ENCODE results near the gene CYGB.
"Not testable (repeated sequence)": the region's sequence is repeated elsewhere in the genome, so short reads cannot be mapped to it uniquely, and the experiment has no call there.

Gene CYGB

GRCh38 chr17:76539631-76540271 is 2.2 kb upstream of the CYGB start, which contains the start of gene PRCD:
PRCD (plus strand) TSS chr17:76540044; CDS start chr17:76540142, 98 bp downstream.
- Mint-ChIP-seq H3K27me3 (ENCODE audit: low read depth) (peaks cover 70% of the 10 kb centered on the region), H3K9me3 (no peaks in the 10 kb centered on the region), H3K36me3 (ENCODE audit: low read depth) (no peaks in the 10 kb centered on the region), H3K27ac (no peak within 1 kb of the TSS), H3K4me1 (ENCODE audit: low read depth) (peaks cover 1% of the 10 kb centered on the region), H3K4me3 (no peak within 1 kb of the TSS)

- Mint-ChIP-seq H3K27ac (no peak overlapping the region), H3K36me3 (ENCODE audit: low read depth) (no peaks in the 10 kb centered on the region), H3K9me3 (no peaks in the 10 kb centered on the region), H3K27me3 (ENCODE audit: low read depth) (peaks cover 71% of the 10 kb centered on the region), H3K4me3 (no peak overlapping the region), H3K4me1 (ENCODE audit: low read depth) (peaks cover 1% of the 10 kb centered on the region)
Observed at GRCh38 chr17:76538941-76539570, 1.5 kb upstream of the CYGB start.

- Mint-ChIP-seq H3K27ac (no peak overlapping the region), H3K4me3 (no peak overlapping the region), H3K9me3 (no peaks in the 10 kb centered on the region), H3K4me1 (ENCODE audit: low read depth) (peaks cover 1% of the 10 kb centered on the region), H3K36me3 (ENCODE audit: low read depth) (no peaks in the 10 kb centered on the region), H3K27me3 (ENCODE audit: low read depth) (peaks cover 67% of the 10 kb centered on the region)
Observed at GRCh38 chr17:76538281-76538931, 897 bp upstream of the CYGB start.

GRCh38 chr17:76537288-76537577 is 276 bp downstream of the CYGB start:
- no peaks in the 10 kb centered on the region for H3K36me3 Mint-ChIP-seq (ENCODE audit: low read depth)
- H3K9me3 Mint-ChIP-seq = no peaks in the 10 kb centered on the region
- H3K27me3 Mint-ChIP-seq (ENCODE audit: low read depth) = peaks cover 66% of the 10 kb centered on the region
- H3K4me1 Mint-ChIP-seq (ENCODE audit: low read depth) = peaks cover 1% of the 10 kb centered on the region
- no peak overlapping the region for H3K4me3 Mint-ChIP-seq
- H3K27ac Mint-ChIP-seq = no peak overlapping the region

GRCh38 chr17:76536511-76537287 is 810 bp downstream of the CYGB start:
- Mint-ChIP-seq H3K4me3 (no peak overlapping the region), H3K9me3 (no peaks in the 10 kb centered on the region), H3K4me1 (ENCODE audit: low read depth) (peaks cover 4% of the 10 kb centered on the region), H3K36me3 (ENCODE audit: low read depth) (no peaks in the 10 kb centered on the region), H3K27ac (no peak overlapping the region), H3K27me3 (ENCODE audit: low read depth) (peaks cover 66% of the 10 kb centered on the region)

GRCh38 chr17:76535788-76536510 is 1.6 kb downstream of the CYGB start:
- Mint-ChIP-seq H3K36me3 (ENCODE audit: low read depth) (no peaks in the 10 kb centered on the region), H3K27me3 (ENCODE audit: low read depth) (peaks cover 61% of the 10 kb centered on the region), H3K27ac (no peak overlapping the region), H3K4me3 (no peak overlapping the region), H3K9me3 (no peaks in the 10 kb centered on the region), H3K4me1 (ENCODE audit: low read depth) (peaks cover 4% of the 10 kb centered on the region)

GRCh38 chr17:76534831-76535732 is 2.4 kb downstream of the CYGB start:
- Mint-ChIP-seq H3K27me3 (ENCODE audit: low read depth) (peaks cover 53% of the 10 kb centered on the region), H3K27ac (no peak overlapping the region), H3K4me1 (ENCODE audit: low read depth) (peaks cover 2% of the 10 kb centered on the region), H3K36me3 (ENCODE audit: low read depth) (no peaks in the 10 kb centered on the region), H3K4me3 (no peak overlapping the region), H3K9me3 (no peaks in the 10 kb centered on the region)

GRCh38 chr17:76533640-76534359 is 3.7 kb downstream of the CYGB start:
- not testable (repeated sequence) for H3K4me1 Mint-ChIP-seq (ENCODE audit: low read depth); H3K9me3 Mint-ChIP-seq; H3K27ac Mint-ChIP-seq; H3K4me3 Mint-ChIP-seq; H3K36me3 Mint-ChIP-seq (ENCODE audit: low read depth)
- H3K27me3 Mint-ChIP-seq (ENCODE audit: low read depth) = peaks cover 43% of the 10 kb centered on the region

GRCh38 chr17:76532072-76532651 is 5.3 kb downstream of the CYGB start:
- Mint-ChIP-seq H3K36me3 (ENCODE audit: low read depth) (no peaks in the 10 kb centered on the region), H3K27ac (peak overlapping the region; percentile 34), H3K27me3 (ENCODE audit: low read depth) (peaks cover 43% of the 10 kb centered on the region), H3K4me1 (ENCODE audit: low read depth) (peaks cover 7% of the 10 kb centered on the region), H3K9me3 (no peaks in the 10 kb centered on the region), H3K4me3 (no peak overlapping the region)

GRCh38 chr17:76531486-76532038 is 5.9 kb downstream of the CYGB start:
- Mint-ChIP-seq H3K36me3 (ENCODE audit: low read depth) (no peaks in the 10 kb centered on the region), H3K27me3 (ENCODE audit: low read depth) (peaks cover 39% of the 10 kb centered on the region), H3K4me1 (ENCODE audit: low read depth) (peaks cover 7% of the 10 kb centered on the region), H3K4me3 (no peak overlapping the region), H3K9me3 (no peaks in the 10 kb centered on the region), H3K27ac (peak overlapping the region; percentile 34)

GRCh38 chr17:76530811-76531485 is 6.6 kb downstream of the CYGB start:
- Mint-ChIP-seq H3K27ac (no peak overlapping the region), H3K4me1 (ENCODE audit: low read depth) (peaks cover 7% of the 10 kb centered on the region), H3K4me3 (no peak overlapping the region), H3K9me3 (no peaks in the 10 kb centered on the region), H3K36me3 (ENCODE audit: low read depth) (no peaks in the 10 kb centered on the region), H3K27me3 (ENCODE audit: low read depth) (peaks cover 33% of the 10 kb centered on the region)

- Mint-ChIP-seq H3K9me3 (no peaks in the 10 kb centered on the region), H3K4me3 (no peak overlapping the region), H3K27ac (no peak overlapping the region), H3K4me1 (ENCODE audit: low read depth) (peaks cover 7% of the 10 kb centered on the region), H3K27me3 (ENCODE audit: low read depth) (peaks cover 26% of the 10 kb centered on the region), H3K36me3 (ENCODE audit: low read depth) (no peaks in the 10 kb centered on the region)
Observed at GRCh38 chr17:76530095-76530723, 7.3 kb downstream of the CYGB start.
